Karpas-422 (cell line): ENCODE measurements around the gene MMP24. TPM values are rescaled to one million over a fixed set of nuclear protein-coding genes. Genes with fewer than 3 reads are reported as not detected.
A peak's percentile ranks its signal among the peaks of the same experiment; 100 is the strongest.

Experiments
- DNase-seq: peaks from one replicate; pipeline ENCODE4 v3.0.0-alpha.2; 2015
- H2AFZ ChIP-seq: fragments of 200-600 bp; sonication (generic); 2 replicates; pipeline ENCODE4 v1.6.1; 2014; ENCODE audit warnings: antibody characterized with exemption, low read length, mixed read lengths
- H3K27ac ChIP-seq: fragments of 200-600 bp; sonication (generic); 2 replicates; pipeline ENCODE4 v1.5.1; 2014; ENCODE audit warnings: mild to moderate bottlenecking, low read length, moderate library complexity
- H3K27me3 ChIP-seq: fragments of 200-600 bp; sonication (generic); 2 replicates; pipeline ENCODE4 v1.6.1; 2014; ENCODE audit warnings: low read length, mixed read lengths
- H3K36me3 ChIP-seq: fragments of 200-600 bp; sonication (generic); 2 replicates; pipeline ENCODE4 v1.6.1; 2014; ENCODE audit warnings: low read length, mixed read lengths; ENCODE audit not compliant: insufficient read depth
- H3K4me1 ChIP-seq: fragments of 200-600 bp; sonication (generic); 2 replicates; pipeline ENCODE4 v1.6.1; 2014; ENCODE audit warnings: mild to moderate bottlenecking, low read length, mixed read lengths
- H3K4me2 ChIP-seq: fragments of 200-600 bp; sonication (generic); 2 replicates; pipeline ENCODE4 v1.6.1; 2014; ENCODE audit warnings: low read length, low read depth, mild to moderate bottlenecking; ENCODE audit not compliant: poor library complexity, severe bottlenecking
- H3K4me3 ChIP-seq: fragments of 200-600 bp; sonication (generic); 2 replicates; pipeline ENCODE4 v1.5.1; 2014; ENCODE audit warnings: mild to moderate bottlenecking, antibody characterized with exemption, low read length, mixed read lengths
- H3K79me2 ChIP-seq: fragments of 200-600 bp; sonication (generic); 2 replicates; pipeline ENCODE4 v1.6.1; 2014; ENCODE audit warnings: mild to moderate bottlenecking, low read length, mixed read lengths
- H3K9ac ChIP-seq: fragments of 200-600 bp; sonication (generic); 2 replicates; pipeline ENCODE4 v1.6.0; 2014; ENCODE audit warnings: low read length
- H3K9me2 ChIP-seq: fragments of 200-600 bp; sonication (generic), shearing (Covaris generic); replicated peaks from 2 replicates; pipeline ENCODE4 v1.6.0; 2014; ENCODE audit warnings: mild to moderate bottlenecking, low read length, moderate library complexity; ENCODE audit not compliant: insufficient read depth
- H3K9me3 ChIP-seq: fragments of 300-700, 200-600 bp; sonication (generic); 2 replicates; pipeline ENCODE4 v1.6.1; 2014; ENCODE audit warnings: low read length, mixed read lengths
- H4K20me1 ChIP-seq: fragments of 200-600 bp; sonication (generic); 2 replicates; pipeline ENCODE4 v1.6.1; 2014; ENCODE audit warnings: mild to moderate bottlenecking, antibody characterized with exemption, low read length, low read depth; ENCODE audit not compliant: insufficient read depth
- total RNA-seq: library from RNA; depleted of rRNA; stranded (reverse); fragments of >200 nt; shearing (Covaris generic); gene quantifications from 2 replicates; pipeline ENCODE4 v1.2.3, GENCODE V29; 2014; ENCODE audit warnings: low replicate concordance

Gene MMP24
- total RNA-seq, 1 experiment from 2014 or later = 0.60 TPM

DNA sequence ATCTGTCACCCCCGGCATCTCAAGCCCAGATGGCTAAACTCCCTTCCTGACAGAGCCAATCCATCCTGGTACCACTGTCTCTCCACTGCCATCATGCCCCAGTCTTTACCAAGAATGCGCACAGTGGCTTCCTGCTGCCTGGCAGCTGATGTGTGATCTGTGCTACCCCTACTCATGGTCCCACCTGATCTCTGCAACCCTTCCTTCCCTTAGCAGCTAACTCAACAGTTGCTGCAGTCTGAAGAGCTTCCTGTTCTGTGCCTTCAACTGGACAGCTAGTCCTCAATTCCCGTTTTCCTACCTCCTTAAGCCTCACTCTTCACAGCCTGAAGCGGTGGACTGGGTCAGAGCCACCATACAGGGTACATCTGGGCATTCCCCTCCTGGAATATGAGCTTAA, 73.3 kb downstream of the MMP24 start:
- Histone ChIP-seq H3K36me3 (peaks cover 7% of the 10 kb centered on the region; the same call in 1 of the 2 replicates), H3K27ac (no peak overlapping the region), H3K9ac (no peak overlapping the region), H3K4me2 (no peak overlapping the region), H3K9me3 (no peaks in the 10 kb centered on the region), H3K4me1 (no peaks in the 10 kb centered on the region), H3K79me2 (no peaks in the 10 kb centered on the region), H3K4me3 (no peak overlapping the region), H3K27me3 (no peaks in the 10 kb centered on the region), H3K9me2 (no peaks in the 10 kb centered on the region), H2AFZ (no peak overlapping the region), H4K20me1 (no peaks in the 10 kb centered on the region)
- no peak for DNase-seq

DNA sequence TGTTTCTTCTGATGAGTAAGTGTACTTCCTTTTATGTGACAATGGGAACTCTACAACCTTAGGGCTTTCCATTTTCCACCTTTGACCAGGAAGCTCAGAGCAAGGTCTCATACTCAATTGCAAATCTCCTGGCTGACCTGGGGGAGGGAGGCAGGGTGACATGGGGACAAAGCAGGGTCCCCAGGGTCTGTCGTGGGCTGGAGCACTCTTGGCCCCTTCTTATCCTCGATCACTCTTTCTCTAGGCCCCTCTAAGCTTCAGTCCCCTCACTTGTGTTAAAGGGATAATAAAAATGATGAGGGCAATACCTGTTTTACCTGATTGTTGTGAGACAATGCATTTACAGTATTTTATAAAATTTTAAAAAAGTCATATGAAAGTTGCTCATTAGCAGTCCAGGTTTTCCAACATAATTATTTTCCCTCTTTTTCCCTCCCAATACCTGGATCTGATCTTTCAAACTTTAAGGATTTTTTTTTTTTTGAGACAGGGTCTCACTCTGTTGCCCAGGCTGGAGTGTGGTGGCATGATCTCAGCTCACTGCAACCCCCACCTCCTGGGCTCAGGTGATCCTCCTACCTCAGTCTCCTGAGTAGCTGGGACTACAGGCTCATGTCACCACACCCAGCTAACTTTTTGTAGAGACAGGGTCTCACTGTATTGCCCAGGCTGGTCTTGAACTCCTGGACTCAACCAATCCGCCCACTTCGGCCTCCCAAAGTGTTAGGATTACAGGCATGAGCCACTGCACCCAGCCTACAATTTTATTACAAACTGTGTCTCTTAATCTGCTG, 74.2 kb downstream of the MMP24 start:
- DNase-seq = no peak
- Histone ChIP-seq H3K79me2 (no peaks in the 10 kb centered on the region), H2AFZ (no peak overlapping the region), H3K4me3 (no peak overlapping the region), H3K9me3 (no peaks in the 10 kb centered on the region), H4K20me1 (no peaks in the 10 kb centered on the region), H3K9ac (no peak overlapping the region), H3K27ac (no peak overlapping the region), H3K4me2 (no peak overlapping the region), H3K9me2 (no peaks in the 10 kb centered on the region), H3K27me3 (no peaks in the 10 kb centered on the region), H3K36me3 (peaks cover 7% of the 10 kb centered on the region; the same call in 1 of the 2 replicates), H3K4me1 (no peaks in the 10 kb centered on the region)

DNA sequence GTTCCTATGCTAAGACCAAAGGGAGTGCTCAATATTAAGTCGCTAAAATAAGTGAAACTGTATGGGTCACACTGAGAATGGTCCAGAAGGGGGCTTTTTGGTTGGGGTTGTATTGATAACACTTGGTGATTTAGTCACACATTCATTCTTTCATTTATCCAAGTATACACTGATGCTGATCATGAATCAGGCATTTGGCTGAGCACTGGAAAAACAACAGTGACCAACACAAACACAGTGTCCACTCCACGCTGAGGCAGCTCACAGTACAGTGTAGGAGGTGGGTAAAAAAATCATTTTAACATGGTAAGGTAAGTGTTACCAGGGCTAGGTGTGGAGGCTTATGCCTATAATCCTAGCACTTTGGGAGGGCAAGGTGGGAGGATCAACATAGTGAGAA, 74.9 kb downstream of the MMP24 start:
- no peak overlapping the region for H3K27ac ChIP-seq
- DNase-seq = no peak

DNA sequence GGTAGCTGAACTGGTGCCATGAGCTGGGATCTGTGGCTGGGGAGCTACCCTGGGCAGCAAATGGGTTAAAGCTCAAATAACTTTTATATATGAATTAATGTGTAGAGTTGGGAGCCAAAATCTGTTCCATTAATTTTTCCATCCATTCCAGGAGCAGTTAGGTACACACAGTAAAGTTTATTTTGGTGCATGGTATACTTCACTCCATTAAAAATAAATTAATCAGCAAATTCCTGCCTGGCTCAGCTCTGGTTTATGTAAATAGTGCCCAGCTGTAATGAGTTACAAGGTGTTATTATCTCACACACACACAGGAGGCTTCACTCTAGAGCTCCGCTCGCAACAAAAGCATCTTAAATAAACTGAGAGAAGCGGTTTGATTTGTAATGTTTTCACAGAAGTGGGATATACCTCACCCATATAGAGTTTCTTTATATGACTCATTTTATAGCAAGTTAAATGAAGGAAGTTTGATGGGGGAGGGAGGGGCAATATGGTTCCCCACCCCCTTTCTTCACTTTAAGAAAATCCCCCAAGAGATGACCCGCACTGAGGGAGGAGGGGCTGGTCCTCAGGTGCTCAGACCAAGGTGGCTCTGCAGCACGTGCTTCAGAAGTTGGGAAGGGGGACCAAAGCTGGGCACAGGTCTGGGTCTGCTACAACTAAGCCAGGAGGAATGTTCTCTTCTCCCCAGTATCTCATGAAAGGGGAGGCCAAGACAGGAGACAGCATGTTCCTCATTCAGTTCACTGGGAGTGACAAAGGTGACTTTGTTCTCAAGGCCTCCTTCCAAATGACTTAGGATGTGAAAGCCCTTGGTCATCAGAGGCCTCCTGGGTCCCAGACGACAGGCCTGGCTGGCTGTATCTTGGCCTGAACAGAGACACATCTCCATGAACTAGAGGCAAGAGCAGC, 76.2 kb downstream of the MMP24 start:
- no peak overlapping the region for H3K4me2 ChIP-seq
- no peaks in the 10 kb centered on the region for H3K9me2 ChIP-seq
- H3K79me2 ChIP-seq = no peaks in the 10 kb centered on the region
- H3K27me3 ChIP-seq = no peaks in the 10 kb centered on the region
- no peaks in the 10 kb centered on the region for H3K9me3 ChIP-seq
- H3K36me3 ChIP-seq = peaks cover 7% of the 10 kb centered on the region; the same call in 1 of the 2 replicates
- H4K20me1 ChIP-seq = no peaks in the 10 kb centered on the region
- H2AFZ ChIP-seq = no peak overlapping the region
- no peak overlapping the region for H3K9ac ChIP-seq
- H3K27ac ChIP-seq = no peak overlapping the region
- no peak overlapping the region for H3K4me3 ChIP-seq
- H3K4me1 ChIP-seq = no peaks in the 10 kb centered on the region
- DNase-seq = no peak

More for the DNA sequence above, 74.9 kb downstream of the MMP24 start:
- Histone ChIP-seq H3K27me3 (no peaks in the 10 kb centered on the region), H3K9me3 (no peaks in the 10 kb centered on the region), H3K9me2 (no peaks in the 10 kb centered on the region), H3K36me3 (peaks cover 7% of the 10 kb centered on the region; the same call in 1 of the 2 replicates), H4K20me1 (no peaks in the 10 kb centered on the region), H3K4me3 (no peak overlapping the region), H2AFZ (no peak overlapping the region), H3K4me2 (no peak overlapping the region), H3K4me1 (no peaks in the 10 kb centered on the region), H3K9ac (no peak overlapping the region), H3K79me2 (no peaks in the 10 kb centered on the region)

DNA sequence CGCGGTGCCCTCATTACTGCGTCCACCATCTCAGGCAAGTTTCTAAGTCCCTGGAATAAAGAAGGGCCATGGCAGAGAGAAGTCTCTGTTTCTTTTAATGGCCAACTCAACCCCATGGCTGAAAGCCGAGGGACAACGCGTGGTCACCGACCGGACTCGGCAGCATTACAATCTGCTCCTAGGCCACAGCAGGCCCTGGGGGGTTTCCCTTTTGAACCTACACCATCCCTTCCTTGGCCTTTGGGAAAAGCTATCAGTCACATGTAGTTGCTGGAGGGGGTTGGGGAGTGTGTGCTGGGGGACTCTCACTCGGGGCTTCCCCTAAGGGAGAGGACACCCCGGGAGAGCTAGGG, 76.9 kb downstream of the MMP24 start:
- Histone ChIP-seq H3K4me3 (no peak overlapping the region), H3K36me3 (peaks cover 7% of the 10 kb centered on the region; the same call in 1 of the 2 replicates), H3K9me2 (no peaks in the 10 kb centered on the region), H3K27me3 (no peaks in the 10 kb centered on the region), H3K27ac (no peak overlapping the region), H4K20me1 (no peaks in the 10 kb centered on the region), H3K79me2 (no peaks in the 10 kb centered on the region), H3K4me2 (no peak overlapping the region), H3K9ac (no peak overlapping the region), H3K9me3 (no peaks in the 10 kb centered on the region), H3K4me1 (no peaks in the 10 kb centered on the region), H2AFZ (no peak overlapping the region)
- no peak for DNase-seq

DNA sequence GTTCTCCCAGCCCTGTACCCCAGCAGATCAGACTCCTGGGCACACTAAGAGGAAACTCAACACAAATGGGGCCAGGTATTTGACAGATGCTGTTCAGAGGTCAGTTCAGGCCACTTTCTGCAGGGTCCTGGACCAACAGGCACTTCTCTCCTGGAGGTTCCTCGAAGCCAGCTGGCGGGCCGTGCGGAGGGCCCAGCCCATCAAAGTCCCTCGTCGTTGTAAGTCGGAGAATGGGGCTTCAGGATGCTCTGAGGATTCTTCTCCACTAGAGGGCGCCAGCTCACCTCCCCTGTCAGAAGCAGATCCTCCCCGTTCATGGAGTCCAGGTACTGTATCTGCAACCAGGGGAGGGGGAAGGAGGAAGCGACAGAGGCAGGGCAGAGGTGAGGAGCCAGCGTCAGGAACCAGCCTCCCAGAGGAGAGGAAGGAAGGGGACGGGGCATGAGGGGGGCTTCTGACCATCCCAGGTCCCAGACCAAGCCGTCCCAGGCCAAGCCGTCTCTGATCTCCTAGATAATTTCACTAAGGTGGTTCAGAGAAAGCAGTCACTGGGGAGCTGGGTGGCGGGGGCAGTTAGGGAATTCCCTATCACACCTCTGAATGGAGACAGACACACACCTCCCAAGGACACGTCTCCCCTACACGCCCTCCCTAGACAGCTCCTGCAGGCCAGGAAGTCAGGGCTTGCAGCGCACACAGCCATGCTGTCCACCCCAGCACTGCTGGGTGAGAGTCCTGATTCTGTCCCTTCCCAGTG, 77.4 kb downstream of the MMP24 start:
- H3K4me1 ChIP-seq = no peaks in the 10 kb centered on the region
- no peaks in the 10 kb centered on the region for H4K20me1 ChIP-seq
- no peaks in the 10 kb centered on the region for H3K9me3 ChIP-seq
- H3K36me3 ChIP-seq = peaks cover 7% of the 10 kb centered on the region; the same call in 1 of the 2 replicates
- no peaks in the 10 kb centered on the region for H3K9me2 ChIP-seq
- no peak overlapping the region for H3K4me2 ChIP-seq
- no peaks in the 10 kb centered on the region for H3K79me2 ChIP-seq
- no peak overlapping the region for H3K9ac ChIP-seq
- no peak overlapping the region for H3K4me3 ChIP-seq
- no peak overlapping the region for H3K27ac ChIP-seq
- DNase-seq = peak; percentile 95
- H3K27me3 ChIP-seq = no peaks in the 10 kb centered on the region
- no peak overlapping the region for H2AFZ ChIP-seq

DNA sequence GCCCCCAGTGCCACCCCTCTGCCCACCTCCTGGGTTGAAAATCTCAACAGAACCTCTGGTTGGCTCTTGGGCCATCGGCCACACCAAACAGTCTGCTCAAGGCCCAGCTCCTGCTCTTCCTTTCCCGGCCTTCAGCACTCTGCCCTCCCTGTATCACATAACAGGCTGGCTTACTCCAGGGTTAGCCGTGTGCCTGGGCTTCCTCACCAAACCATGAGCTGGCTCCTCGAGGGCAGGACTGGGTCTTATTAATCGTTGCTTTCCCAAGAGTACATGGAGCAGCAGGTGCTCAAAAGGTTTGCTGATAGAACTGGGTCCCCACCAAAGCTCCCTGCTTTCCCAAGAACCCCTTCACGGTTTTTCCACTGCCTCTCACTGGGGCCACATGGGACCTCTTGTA, 78.5 kb downstream of the MMP24 start:
- H3K4me1 ChIP-seq = no peaks in the 10 kb centered on the region
- no peaks in the 10 kb centered on the region for H3K9me2 ChIP-seq
- H3K9ac ChIP-seq = no peak overlapping the region
- H2AFZ ChIP-seq = no peak overlapping the region
- DNase-seq = no peak
- H4K20me1 ChIP-seq = no peaks in the 10 kb centered on the region
- H3K27me3 ChIP-seq = no peaks in the 10 kb centered on the region
- H3K9me3 ChIP-seq = no peaks in the 10 kb centered on the region
- no peak overlapping the region for H3K4me2 ChIP-seq
- no peaks in the 10 kb centered on the region for H3K79me2 ChIP-seq
- peaks cover 7% of the 10 kb centered on the region; the same call in 1 of the 2 replicates for H3K36me3 ChIP-seq
- H3K27ac ChIP-seq = no peak overlapping the region
- H3K4me3 ChIP-seq = no peak overlapping the region
